WERI-Rb-1 (cell line): ENCODE data around the gene UBE2K.

Source experiments
- DNase-seq: peaks from one replicate; pipeline ENCODE4 v3.0.0-alpha.2; 2020
- H3K27ac ChIP-seq: fragments of 250-450 bp; sonication (Bioruptor Pico); 2 replicates; pipeline ENCODE4 v1.5.1; 2020; ENCODE audit warnings: mild to moderate bottlenecking, moderate library complexity
- H3K27me3 ChIP-seq: fragments of 250-450 bp; sonication (Bioruptor Pico); 2 replicates; pipeline ENCODE4 v1.5.1; 2021; ENCODE audit warnings: mild to moderate bottlenecking, low read depth, moderate library complexity; ENCODE audit not compliant: insufficient read depth, severe bottlenecking
- H3K36me3 ChIP-seq: fragments of 250-450 bp; sonication (Bioruptor Pico); 2 replicates; pipeline ENCODE4 v1.5.1; 2020; ENCODE audit warnings: mild to moderate bottlenecking, moderate library complexity
- H3K4me3 ChIP-seq: 2 replicates; pipeline ENCODE4 v1.5.1; 2011; ENCODE audit warnings: low read depth, mild to moderate bottlenecking, control low read depth, low read length
- H3K9me3 ChIP-seq: fragments of 250-450 bp; sonication (Bioruptor Pico); 2 replicates; pipeline ENCODE4 v1.5.1; 2021; ENCODE audit warnings: mild to moderate bottlenecking, moderate library complexity; ENCODE audit not compliant: severe bottlenecking
- TF ChIP-seq, protein P1 (sequence below): IDR thresholded peaks from 2 replicates; pipeline ENCODE4 v1.5.1; 2011; ENCODE audit warnings: low read depth, mild to moderate bottlenecking, control low read depth, inconsistent platforms, low read length

Gene UBE2K

DNA sequence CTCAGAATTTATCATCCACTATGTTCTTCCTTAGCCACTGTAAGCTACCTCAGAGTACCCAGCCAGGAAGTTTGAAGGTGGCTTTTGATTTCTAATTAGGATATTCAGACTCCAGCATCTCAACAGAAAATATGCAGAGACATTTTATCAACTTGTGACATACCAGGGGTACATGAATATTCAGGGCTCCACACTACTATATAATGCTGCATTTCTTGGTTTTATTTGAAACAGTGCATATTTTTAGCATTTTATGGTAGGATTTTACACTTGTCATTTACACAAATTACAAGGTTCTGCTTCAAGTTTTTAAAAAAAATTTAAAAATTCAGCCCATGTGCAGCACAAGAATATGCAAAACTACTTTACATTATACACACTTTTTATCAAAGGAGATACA is 124.7 kb downstream of the UBE2K start:
- Histone ChIP-seq H3K36me3 (peaks cover 34% of the 10 kb centered on the region), H3K4me3 (no peak overlapping the region), H3K9me3 (no peaks in the 10 kb centered on the region), H3K27me3 (no peaks in the 10 kb centered on the region), H3K27ac (no peak overlapping the region)
- DNase-seq: no peak
- TF ChIP-seq, protein P1, sequence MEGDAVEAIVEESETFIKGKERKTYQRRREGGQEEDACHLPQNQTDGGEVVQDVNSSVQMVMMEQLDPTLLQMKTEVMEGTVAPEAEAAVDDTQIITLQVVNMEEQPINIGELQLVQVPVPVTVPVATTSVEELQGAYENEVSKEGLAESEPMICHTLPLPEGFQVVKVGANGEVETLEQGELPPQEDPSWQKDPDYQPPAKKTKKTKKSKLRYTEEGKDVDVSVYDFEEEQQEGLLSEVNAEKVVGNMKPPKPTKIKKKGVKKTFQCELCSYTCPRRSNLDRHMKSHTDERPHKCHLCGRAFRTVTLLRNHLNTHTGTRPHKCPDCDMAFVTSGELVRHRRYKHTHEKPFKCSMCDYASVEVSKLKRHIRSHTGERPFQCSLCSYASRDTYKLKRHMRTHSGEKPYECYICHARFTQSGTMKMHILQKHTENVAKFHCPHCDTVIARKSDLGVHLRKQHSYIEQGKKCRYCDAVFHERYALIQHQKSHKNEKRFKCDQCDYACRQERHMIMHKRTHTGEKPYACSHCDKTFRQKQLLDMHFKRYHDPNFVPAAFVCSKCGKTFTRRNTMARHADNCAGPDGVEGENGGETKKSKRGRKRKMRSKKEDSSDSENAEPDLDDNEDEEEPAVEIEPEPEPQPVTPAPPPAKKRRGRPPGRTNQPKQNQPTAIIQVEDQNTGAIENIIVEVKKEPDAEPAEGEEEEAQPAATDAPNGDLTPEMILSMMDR: no peak

DNA sequence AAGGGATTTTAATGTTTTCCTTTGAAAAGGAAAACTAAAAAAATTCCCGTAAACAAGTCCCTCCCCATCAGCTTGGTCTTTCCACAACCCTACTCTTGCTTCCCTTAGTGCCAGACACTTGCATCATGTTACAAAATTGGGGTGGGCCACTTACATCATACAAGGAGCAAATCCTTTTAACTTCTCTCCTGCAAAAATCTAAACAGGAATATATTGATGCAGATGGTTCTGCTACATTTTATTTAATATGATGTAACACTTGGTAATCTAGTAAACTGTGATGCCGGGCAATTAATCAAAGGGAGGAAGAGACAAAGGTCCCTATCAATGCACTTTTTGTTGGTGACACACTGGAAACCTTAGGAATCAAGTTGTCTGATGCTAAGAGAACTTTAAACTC is 125.3 kb downstream of the UBE2K start:
- TF ChIP-seq, protein P1: no peak
- Histone ChIP-seq H3K9me3 (no peaks in the 10 kb centered on the region), H3K27ac (no peak overlapping the region), H3K27me3 (no peaks in the 10 kb centered on the region), H3K36me3 (peaks cover 38% of the 10 kb centered on the region), H3K4me3 (no peak overlapping the region)
- DNase-seq: no peak

- TF ChIP-seq, protein P1: no peak
- no peaks in the 10 kb centered on the region for H3K27me3 ChIP-seq
- H3K9me3 ChIP-seq: no peaks in the 10 kb centered on the region
- DNase-seq: no peak
- H3K4me3 ChIP-seq: no peak overlapping the region
- H3K27ac ChIP-seq: no peak overlapping the region
- H3K36me3 ChIP-seq: peaks cover 52% of the 10 kb centered on the region
Measured at GRCh38 chr4:39825090-39825489, 127.2 kb downstream of the UBE2K start.

DNA sequence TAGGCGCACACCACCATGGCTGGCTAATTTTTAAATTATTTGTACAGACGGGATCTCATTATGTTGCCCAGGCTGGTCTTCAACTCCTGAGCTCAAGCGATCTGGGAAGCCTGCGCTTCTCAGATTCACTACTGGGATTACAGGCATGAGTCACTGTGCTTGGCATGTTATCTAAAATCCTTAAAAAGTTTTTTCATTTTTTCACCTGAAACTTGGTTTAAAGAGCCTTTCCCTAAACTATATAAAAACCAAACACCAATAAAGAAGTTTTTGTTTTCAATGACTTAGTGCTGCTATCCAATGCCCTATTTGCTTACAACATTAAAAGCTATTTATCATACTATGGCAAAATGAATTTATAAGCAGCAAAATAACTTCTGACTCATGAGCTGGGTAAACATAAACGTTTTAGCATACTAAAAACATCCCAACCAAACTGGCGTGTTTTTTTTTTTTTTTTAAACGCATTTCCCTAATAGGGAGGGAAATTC is 127.8 kb downstream of the UBE2K start:
- DNase-seq: no peak
- H3K27ac ChIP-seq: no peak overlapping the region
- H3K9me3 ChIP-seq: no peaks in the 10 kb centered on the region
- H3K36me3 ChIP-seq: peaks cover 59% of the 10 kb centered on the region
- no peak overlapping the region for H3K4me3 ChIP-seq
- TF ChIP-seq, protein P1: no peak
- no peaks in the 10 kb centered on the region for H3K27me3 ChIP-seq
